Neural crest cell (in vitro differentiated cells): ENCODE data around the gene SORCS3. TPM values are rescaled to one million over a fixed set of nuclear protein-coding genes. Genes with fewer than 3 reads are reported as not detected.
A peak's percentile ranks its signal among the peaks of the same experiment; 100 is the strongest.

Experiments used
- DNase-seq: peaks from one replicate; pipeline ENCODE4 v3.0.0; 2021; ENCODE audit warnings: low read depth, mixed read lengths, low spot score
- H3K27ac Mint-ChIP-seq: one replicate; pipeline ENCODE4 v1.8.0; 2021; ENCODE audit warnings: mild to moderate bottlenecking, mixed read lengths; ENCODE audit not compliant: unreplicated experiment
- H3K27me3 Mint-ChIP-seq: 2 replicates; pipeline ENCODE4 v1.8.0; 2021; ENCODE audit warnings: low read depth, mild to moderate bottlenecking, mixed read lengths
- H3K36me3 Mint-ChIP-seq: 2 replicates; pipeline ENCODE4 v1.8.0; 2021; ENCODE audit warnings: low read depth, mild to moderate bottlenecking, mixed read lengths
- H3K4me1 Mint-ChIP-seq: 2 replicates; pipeline ENCODE4 v1.8.0; 2021; ENCODE audit warnings: mixed read lengths
- H3K4me3 Mint-ChIP-seq: one replicate; pipeline ENCODE4 v1.8.0; 2021; ENCODE audit warnings: mild to moderate bottlenecking, mixed read lengths
- H3K9me3 Mint-ChIP-seq: 2 replicates; pipeline ENCODE4 v1.8.0; 2021; ENCODE audit warnings: mixed read lengths
- total RNA-seq: library from RNA; stranded (reverse); gene quantifications from 2 replicates; pipeline ENCODE4 v1.2.1, GENCODE V29; 2021
- TF ChIP-seq, protein P1 (sequence below): fragments of 200-600 bp; sonication (generic); conservative IDR thresholded peaks from 2 replicates; pipeline ENCODE4 v1.5.0; 2021; ENCODE audit warnings: antibody characterized with exemption, mild to moderate bottlenecking

The SORCS3 gene
- total RNA-seq, 1 donor from 2014 or later, result 3.3 TPM

- Mint-ChIP-seq H3K4me1 (peaks cover 18% of the 10 kb centered on the region), H3K27ac (no peak overlapping the region), H3K4me3 (no peak overlapping the region), H3K27me3 (no peaks in the 10 kb centered on the region), H3K9me3 (no peaks in the 10 kb centered on the region), H3K36me3 (no peaks in the 10 kb centered on the region)
- TF ChIP-seq, protein P1, sequence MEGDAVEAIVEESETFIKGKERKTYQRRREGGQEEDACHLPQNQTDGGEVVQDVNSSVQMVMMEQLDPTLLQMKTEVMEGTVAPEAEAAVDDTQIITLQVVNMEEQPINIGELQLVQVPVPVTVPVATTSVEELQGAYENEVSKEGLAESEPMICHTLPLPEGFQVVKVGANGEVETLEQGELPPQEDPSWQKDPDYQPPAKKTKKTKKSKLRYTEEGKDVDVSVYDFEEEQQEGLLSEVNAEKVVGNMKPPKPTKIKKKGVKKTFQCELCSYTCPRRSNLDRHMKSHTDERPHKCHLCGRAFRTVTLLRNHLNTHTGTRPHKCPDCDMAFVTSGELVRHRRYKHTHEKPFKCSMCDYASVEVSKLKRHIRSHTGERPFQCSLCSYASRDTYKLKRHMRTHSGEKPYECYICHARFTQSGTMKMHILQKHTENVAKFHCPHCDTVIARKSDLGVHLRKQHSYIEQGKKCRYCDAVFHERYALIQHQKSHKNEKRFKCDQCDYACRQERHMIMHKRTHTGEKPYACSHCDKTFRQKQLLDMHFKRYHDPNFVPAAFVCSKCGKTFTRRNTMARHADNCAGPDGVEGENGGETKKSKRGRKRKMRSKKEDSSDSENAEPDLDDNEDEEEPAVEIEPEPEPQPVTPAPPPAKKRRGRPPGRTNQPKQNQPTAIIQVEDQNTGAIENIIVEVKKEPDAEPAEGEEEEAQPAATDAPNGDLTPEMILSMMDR, result no peak
- no peak for DNase-seq
Observed at GRCh38 chr10:104658067-104658466, 17.0 kb downstream of the SORCS3 start.

DNA sequence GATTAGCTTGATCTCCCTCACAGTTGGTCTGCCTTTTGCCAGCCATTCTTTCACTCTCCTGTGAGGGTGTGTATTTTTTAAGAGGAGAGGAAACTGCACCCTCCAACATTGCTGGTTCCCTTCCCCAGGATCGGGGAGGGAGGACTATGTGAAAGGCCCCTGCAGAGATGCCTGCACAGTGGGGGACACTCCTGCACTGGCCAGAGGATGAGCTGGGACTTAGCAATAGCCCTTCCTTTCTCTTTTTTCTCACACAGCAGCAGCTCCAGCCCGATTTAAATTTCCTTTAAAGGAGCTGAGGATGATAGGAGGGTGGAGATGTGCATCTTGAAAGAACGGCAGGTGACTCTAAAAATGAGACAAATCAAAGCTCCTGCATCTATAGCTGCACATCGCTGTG is 18.7 kb downstream of the SORCS3 start:
- Mint-ChIP-seq H3K27ac (no peak overlapping the region), H3K4me3 (no peak overlapping the region)
- TF ChIP-seq, protein P1, result no peak

GRCh38 chr10:104663076-104663475 is 22.0 kb downstream of the SORCS3 start:
- DNase-seq, result no peak
- Mint-ChIP-seq H3K4me1 (peaks cover 43% of the 10 kb centered on the region), H3K36me3 (no peaks in the 10 kb centered on the region), H3K27ac (no peak overlapping the region), H3K4me3 (no peak overlapping the region), H3K9me3 (peaks cover 3% of the 10 kb centered on the region), H3K27me3 (no peaks in the 10 kb centered on the region)
- TF ChIP-seq, protein P1, result no peak

More for the DNA sequence above, 18.7 kb downstream of the SORCS3 start:
- no peaks in the 10 kb centered on the region for H3K27me3 Mint-ChIP-seq
- peaks cover 33% of the 10 kb centered on the region for H3K4me1 Mint-ChIP-seq
- no peak for DNase-seq
- no peaks in the 10 kb centered on the region for H3K36me3 Mint-ChIP-seq
- H3K9me3 Mint-ChIP-seq, result no peaks in the 10 kb centered on the region

GRCh38 chr10:104663563-104663962 is 22.5 kb downstream of the SORCS3 start:
- Mint-ChIP-seq H3K4me3 (no peak overlapping the region), H3K9me3 (peaks cover 3% of the 10 kb centered on the region), H3K36me3 (no peaks in the 10 kb centered on the region), H3K27me3 (no peaks in the 10 kb centered on the region), H3K27ac (peak overlapping the region; percentile 16), H3K4me1 (peaks cover 41% of the 10 kb centered on the region)
- no peak for DNase-seq
- TF ChIP-seq, protein P1, result no peak

GRCh38 chr10:104664205-104664604 is 23.1 kb downstream of the SORCS3 start:
- H3K27ac Mint-ChIP-seq, result no peak overlapping the region
- no peaks in the 10 kb centered on the region for H3K27me3 Mint-ChIP-seq
- H3K9me3 Mint-ChIP-seq, result peaks cover 3% of the 10 kb centered on the region
- no peak for DNase-seq
- H3K36me3 Mint-ChIP-seq, result no peaks in the 10 kb centered on the region
- TF ChIP-seq, protein P1, result no peak
- no peak overlapping the region for H3K4me3 Mint-ChIP-seq
- peaks cover 41% of the 10 kb centered on the region for H3K4me1 Mint-ChIP-seq

- TF ChIP-seq, protein P1, result no peak
- no peak overlapping the region for H3K4me3 Mint-ChIP-seq
- DNase-seq, result no peak
- peaks cover 3% of the 10 kb centered on the region for H3K9me3 Mint-ChIP-seq
- peaks cover 41% of the 10 kb centered on the region for H3K4me1 Mint-ChIP-seq
- H3K27me3 Mint-ChIP-seq, result no peaks in the 10 kb centered on the region
- H3K27ac Mint-ChIP-seq, result no peak overlapping the region
- H3K36me3 Mint-ChIP-seq, result no peaks in the 10 kb centered on the region
Observed at GRCh38 chr10:104665174-104665573, 24.1 kb downstream of the SORCS3 start.
